Prostate gland (tissue), 2 donors: ENCODE results near the gene SPATA16. TPM values are rescaled to one million over a fixed set of nuclear protein-coding genes. Genes with fewer than 3 reads are reported as not detected.

Experiments
- DNase-seq: peaks from one replicate; pipeline ENCODE4 v3.0.0-alpha.2; 2019; ENCODE audit warnings: low spot score
- H3K27ac ChIP-seq, 2 donors: fragments of 200-600 bp; sonication (generic); 2 replicates each; pipeline ENCODE4 v1.5.1; 2017 to 2019
- H3K27me3 ChIP-seq: fragments of 200-600 bp; sonication (generic); replicated peaks from 2 replicates; pipeline ENCODE4 v1.5.1; 2019; ENCODE audit not compliant: insufficient read depth
- H3K36me3 ChIP-seq, 2 donors: fragments of 200-600 bp; sonication (generic); 1 replicate in 1 of 2; 2 replicates in 1 of 2; pipeline versions ENCODE4 v1.5.1 to v1.8.1; 2017 to 2019
- H3K4me1 ChIP-seq: fragments of 200-600 bp; sonication (generic); replicated peaks from 2 replicates; pipeline ENCODE4 v1.5.1; 2019
- H3K4me3 ChIP-seq, 2 donors: fragments of 200-600 bp; sonication (generic); 2 replicates each; pipeline ENCODE4 v1.5.1; 2017 to 2019
- H3K9me3 ChIP-seq: fragments of 200-600 bp; sonication (generic); 2 replicates; pipeline ENCODE4 v1.5.1; 2017
- CTCF ChIP-seq, 4 experiments: fragments of 200-600 bp in 2 of 4; fragments of 450-650 bp in 2 of 4; sonication (generic) in 2 of 4; IDR thresholded peaks; 1 replicate in 3 of 4; 2 replicates in 1 of 4; pipeline ENCODE4 v1.5.1; 2016 to 2019; ENCODE audit warnings: antibody characterized with exemption in 4 of 4, mild to moderate bottlenecking in 2 of 4, moderate library complexity in 2 of 4
- POLR2A ChIP-seq: fragments of 450-650 bp; IDR thresholded peaks from one replicate; pipeline ENCODE4 v1.6.1; 2016; ENCODE audit warnings: antibody characterized with exemption, mild to moderate bottlenecking
- POLR2AphosphoS5 ChIP-seq: sonication (generic); formaldehyde crosslinking; IDR thresholded peaks from one replicate; pipeline ENCODE4 v1.6.1; 2017; ENCODE audit warnings: antibody characterized with exemption
- WGBS: methylation state at CpG from one replicate; pipeline ENCODE4 v1.1.5; 2018; 5-methylcytosine and 5-hydroxymethylcytosine counted together
- intact Hi-C: fragments of 100-400 bp; cut with DNase I; formaldehyde crosslinking; loops from one replicate; pipeline ENCODE4 v1.14.2; 2022
- total RNA-seq, 2 donors: library from RNA; depleted of rRNA; stranded (reverse); fragments of >200 nt; gene quantifications; one replicate each; pipeline ENCODE4 v1.1.0, GENCODE V29; 2016

SPATA16 gene
- total RNA-seq, 2 donors from 2014 or later: 3.8 TPM; not detected in 1

- intact Hi-C loops: no loop called here
- no peak overlapping the region for H3K27ac ChIP-seq
- no peak for TF ChIP-seq POLR2AphosphoS5
- TF ChIP-seq CTCF (IDR thresholded peaks at IDR 0.05): no peak
- no peak for TF ChIP-seq POLR2A
- no peak for DNase-seq
- H3K36me3 ChIP-seq: no peaks in the 10 kb centered on the region
- no peaks in the 10 kb centered on the region for H3K4me1 ChIP-seq
- H3K27me3 ChIP-seq: no peaks in the 10 kb centered on the region
- WGBS: 89% methylated on average over 5 of the region's 5 CpGs
- H3K9me3 ChIP-seq: no peaks in the 10 kb centered on the region
- H3K4me3 ChIP-seq: no peak overlapping the region
Measured at GRCh38 chr3:173019378-173019777, 121.7 kb downstream of the SPATA16 start.

GRCh38 chr3:173018758-173019157 lies 122.3 kb downstream of the SPATA16 start:
- Histone ChIP-seq H3K4me1 (no peaks in the 10 kb centered on the region), H3K27ac (no peak overlapping the region), H3K4me3 (no peak overlapping the region), H3K36me3 (no peaks in the 10 kb centered on the region), H3K27me3 (no peaks in the 10 kb centered on the region), H3K9me3 (no peaks in the 10 kb centered on the region)
- intact Hi-C loops: no loop called here
- WGBS: 86% methylated on average over 2 of the region's 2 CpGs
- TF ChIP-seq CTCF (IDR thresholded peaks at IDR 0.05) (no peak), POLR2A (no peak), POLR2AphosphoS5 (no peak)
- no peak for DNase-seq

GRCh38 chr3:173013219-173013832 lies 127.7 kb downstream of the SPATA16 start:
- H3K4me3 ChIP-seq: no peak overlapping the region
- no peak overlapping the region for H3K27ac ChIP-seq
- TF ChIP-seq CTCF (IDR thresholded peaks at IDR 0.05): no peak
- no peaks in the 10 kb centered on the region for H3K27me3 ChIP-seq
- no peak for DNase-seq
- WGBS: 58% methylated on average over 3 of the region's 3 CpGs
- no peaks in the 10 kb centered on the region for H3K36me3 ChIP-seq
- intact Hi-C loops: no loop called here
- no peaks in the 10 kb centered on the region for H3K9me3 ChIP-seq
- H3K4me1 ChIP-seq: no peaks in the 10 kb centered on the region

- Histone ChIP-seq H3K9me3 (no peaks in the 10 kb centered on the region), H3K4me3 (no peak overlapping the region), H3K4me1 (no peaks in the 10 kb centered on the region), H3K27ac (no peak overlapping the region), H3K27me3 (no peaks in the 10 kb centered on the region), H3K36me3 (no peaks in the 10 kb centered on the region)
- WGBS: 95% methylated on average over 6 of the region's 6 CpGs
- intact Hi-C loops: no loop called here
- DNase-seq: no peak
- TF ChIP-seq POLR2AphosphoS5 (no peak), CTCF (IDR thresholded peaks at IDR 0.05) (no peak), POLR2A (no peak)
Measured at GRCh38 chr3:173009410-173009809, 131.6 kb downstream of the SPATA16 start.

- no peak for TF ChIP-seq POLR2A
- TF ChIP-seq POLR2AphosphoS5: no peak
- no peak for TF ChIP-seq CTCF (IDR thresholded peaks at IDR 0.05)
- DNase-seq: no peak
- WGBS: 95% methylated on average over 3 of the region's 3 CpGs
Measured at GRCh38 chr3:173008978-173009377, 132.1 kb downstream of the SPATA16 start.

More at GRCh38 chr3:173008978-173009377, 132.1 kb downstream of the SPATA16 start:
- Histone ChIP-seq H3K4me3 (no peak overlapping the region), H3K4me1 (no peaks in the 10 kb centered on the region), H3K27ac (no peak overlapping the region), H3K27me3 (no peaks in the 10 kb centered on the region), H3K9me3 (no peaks in the 10 kb centered on the region), H3K36me3 (no peaks in the 10 kb centered on the region)
- intact Hi-C loops: no loop called here
